Spleen (tissue), 7 donors: ENCODE measurements around the gene RCN1.
"Not testable (repeated sequence)": the region's sequence is repeated elsewhere in the genome, so short reads cannot be mapped to it uniquely, and the experiment has no call there.

Source experiments
- POLR2AphosphoS5 ChIP-seq, 3 donors: sonication (generic); formaldehyde crosslinking; IDR thresholded peaks; one replicate each; pipeline ENCODE4 v1.5.1; 2017; ENCODE audit warnings: antibody characterized with exemption in 3 of 3
- TF ChIP-seq, protein P1 (sequence below), 11 experiments: fragments of 200-600 bp in 7 of 11; fragments of 450-650 bp in 4 of 11; sonication (generic) in 4 of 11; IDR thresholded peaks in 8 of 11; conservative IDR thresholded peaks in 3 of 11; 1 replicate in 7 of 11; 2 replicates in 4 of 11; pipeline versions ENCODE4 v1.4.0 to v1.8.0; 2016 to 2021; ENCODE audit warnings: antibody characterized with exemption in 11 of 11, inconsistent platforms in 4 of 11, mild to moderate bottlenecking in 1 of 11
- donor health status: DM: no; HTN: no; CAD: no; lungs with moderate emphysema.
- donor health status: DM: no; HTN: no; CAD: no.
- donor health status: DM: no; HTN: no; CAD: no.

- TF ChIP-seq, protein P1, sequence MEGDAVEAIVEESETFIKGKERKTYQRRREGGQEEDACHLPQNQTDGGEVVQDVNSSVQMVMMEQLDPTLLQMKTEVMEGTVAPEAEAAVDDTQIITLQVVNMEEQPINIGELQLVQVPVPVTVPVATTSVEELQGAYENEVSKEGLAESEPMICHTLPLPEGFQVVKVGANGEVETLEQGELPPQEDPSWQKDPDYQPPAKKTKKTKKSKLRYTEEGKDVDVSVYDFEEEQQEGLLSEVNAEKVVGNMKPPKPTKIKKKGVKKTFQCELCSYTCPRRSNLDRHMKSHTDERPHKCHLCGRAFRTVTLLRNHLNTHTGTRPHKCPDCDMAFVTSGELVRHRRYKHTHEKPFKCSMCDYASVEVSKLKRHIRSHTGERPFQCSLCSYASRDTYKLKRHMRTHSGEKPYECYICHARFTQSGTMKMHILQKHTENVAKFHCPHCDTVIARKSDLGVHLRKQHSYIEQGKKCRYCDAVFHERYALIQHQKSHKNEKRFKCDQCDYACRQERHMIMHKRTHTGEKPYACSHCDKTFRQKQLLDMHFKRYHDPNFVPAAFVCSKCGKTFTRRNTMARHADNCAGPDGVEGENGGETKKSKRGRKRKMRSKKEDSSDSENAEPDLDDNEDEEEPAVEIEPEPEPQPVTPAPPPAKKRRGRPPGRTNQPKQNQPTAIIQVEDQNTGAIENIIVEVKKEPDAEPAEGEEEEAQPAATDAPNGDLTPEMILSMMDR (IDR thresholded peaks at IDR 0.05 in 8 of 11, conservative IDR thresholded peaks at IDR 0.05 in 3 of 11): not testable (repeated sequence)
- TF ChIP-seq POLR2AphosphoS5 (IDR thresholded peaks at IDR 0.05): not testable (repeated sequence)
These were observed 28.3 kb downstream of the RCN1 start for GRCh38 chr11:32119139-32119538.
